Measurements from ENCODE around the gene AP4S1.

DNA sequence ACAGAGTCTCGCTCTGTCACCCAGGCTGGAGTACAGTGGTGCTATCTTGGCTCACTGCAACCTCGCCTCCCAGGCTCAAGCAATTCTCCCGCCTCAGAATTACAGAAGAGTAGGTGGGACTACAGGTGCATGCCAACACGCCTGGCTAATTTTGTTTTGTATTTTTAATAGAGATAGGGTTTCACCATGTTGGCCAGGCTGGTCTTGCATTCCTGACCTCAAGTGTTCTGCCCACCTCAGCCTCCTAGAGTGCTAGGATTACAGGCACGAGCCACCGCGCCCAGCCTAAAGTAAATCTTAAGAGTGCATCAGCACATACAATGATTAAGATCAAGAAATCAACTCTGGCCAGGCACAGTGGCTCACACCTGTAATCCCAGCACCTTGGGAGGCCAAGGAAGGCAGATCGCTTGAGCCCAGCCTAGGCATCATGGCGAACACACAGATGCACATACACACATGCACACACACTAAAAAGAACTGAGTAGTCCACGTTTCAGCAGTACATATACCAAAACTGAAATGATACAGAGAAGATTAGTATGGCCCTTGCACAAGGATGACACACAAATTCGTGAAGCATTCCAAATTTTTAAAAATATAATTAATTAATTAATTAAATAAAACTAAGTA, 117.1 kb downstream of the AP4S1 start:
- TF ChIP-seq EZH2 (IDR thresholded peaks at IDR 0.05): no peak
- TF ChIP-seq, protein P1, sequence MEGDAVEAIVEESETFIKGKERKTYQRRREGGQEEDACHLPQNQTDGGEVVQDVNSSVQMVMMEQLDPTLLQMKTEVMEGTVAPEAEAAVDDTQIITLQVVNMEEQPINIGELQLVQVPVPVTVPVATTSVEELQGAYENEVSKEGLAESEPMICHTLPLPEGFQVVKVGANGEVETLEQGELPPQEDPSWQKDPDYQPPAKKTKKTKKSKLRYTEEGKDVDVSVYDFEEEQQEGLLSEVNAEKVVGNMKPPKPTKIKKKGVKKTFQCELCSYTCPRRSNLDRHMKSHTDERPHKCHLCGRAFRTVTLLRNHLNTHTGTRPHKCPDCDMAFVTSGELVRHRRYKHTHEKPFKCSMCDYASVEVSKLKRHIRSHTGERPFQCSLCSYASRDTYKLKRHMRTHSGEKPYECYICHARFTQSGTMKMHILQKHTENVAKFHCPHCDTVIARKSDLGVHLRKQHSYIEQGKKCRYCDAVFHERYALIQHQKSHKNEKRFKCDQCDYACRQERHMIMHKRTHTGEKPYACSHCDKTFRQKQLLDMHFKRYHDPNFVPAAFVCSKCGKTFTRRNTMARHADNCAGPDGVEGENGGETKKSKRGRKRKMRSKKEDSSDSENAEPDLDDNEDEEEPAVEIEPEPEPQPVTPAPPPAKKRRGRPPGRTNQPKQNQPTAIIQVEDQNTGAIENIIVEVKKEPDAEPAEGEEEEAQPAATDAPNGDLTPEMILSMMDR (IDR thresholded peaks at IDR 0.05): no peak
